Left lung (tissue), 10 donors: Measurements from ENCODE around the gene PCGF3. TPM values are rescaled to one million over a fixed set of nuclear protein-coding genes. Genes with fewer than 3 reads are reported as not detected.

Experiments used
- ATAC-seq: fragments of 200-7000 bp; cut with Tn5 transposase; one replicate; pipeline ENCODE4 v1.9.1; 2020; ENCODE audit warnings: moderate library complexity
- DNase-seq, 4 donors: peaks; one replicate each; pipeline ENCODE4 v3.0.0-alpha.2; 2013 to 2020
- H3K27ac ChIP-seq, 2 donors: fragments of 200-600 bp; sonication (generic) in 1 of 2; one replicate each; pipeline versions ENCODE4 v1.5.0 to v1.8.0; 2020 to 2021
- H3K27me3 ChIP-seq, 2 donors: fragments of 200-600 bp; sonication (generic) in 1 of 2; one replicate each; pipeline versions ENCODE4 v1.5.0 to v1.8.0; 2020 to 2021
- H3K36me3 ChIP-seq, 2 donors: fragments of 200-600 bp; sonication (generic) in 1 of 2; one replicate each; pipeline versions ENCODE4 v1.5.0 to v1.8.0; 2020 to 2021
- H3K4me1 ChIP-seq, 2 donors: fragments of 200-600 bp; one replicate each; pipeline ENCODE4 v1.8.0; 2021
- H3K4me3 ChIP-seq, 2 donors: fragments of 200-600 bp; sonication (generic) in 1 of 2; one replicate each; pipeline versions ENCODE4 v1.5.0 to v1.8.0; 2020 to 2021; ENCODE audit warnings: mild to moderate bottlenecking in 1 of 2
- H3K9me3 ChIP-seq, 2 donors: fragments of 200-600 bp; sonication (generic) in 1 of 2; one replicate each; pipeline versions ENCODE4 v1.5.0 to v1.8.0; 2020 to 2021
- CTCF ChIP-seq, 2 donors: fragments of 200-600 bp; sonication (generic) in 1 of 2; IDR thresholded peaks; one replicate each; pipeline versions ENCODE4 v1.5.0 to v1.8.0; 2021; ENCODE audit warnings: antibody characterized with exemption in 2 of 2
- intact Hi-C, 2 donors: fragments of 100-400 bp; cut with DNase I; formaldehyde crosslinking; loops; one replicate each; pipeline versions ENCODE4 v1.11.2 to v1.14.2; 2022
- polyA plus RNA-seq, 6 donors: library from polyadenylated mRNA; unstranded; fragments of 120-200 nt; gene quantifications; one replicate each; pipeline ENCODE4 v1.2.1, GENCODE V29; 2013; ENCODE audit not compliant: insufficient read length in 6 of 6
- total RNA-seq, 2 donors: library from RNA; stranded (reverse); fragmentation: NEBNext Ultra II Directional; extraction: Animal tissue kit (Norgen Biotek cat#: 25700); gene quantifications; one replicate each; pipeline ENCODE4 v1.2.1, GENCODE V29; 2021
- donor health status: DM: no; HTN: yes; CAD: no.
- donor health status: DM: no; HTN: no; CAD: no.

PCGF3 gene
- total and polyA plus RNA-seq, 8 donors, result 43.7 to 110 (median 88.7) TPM

- TF ChIP-seq CTCF (IDR thresholded peaks at IDR 0.05), result no peak
- no peaks in the 10 kb centered on the region for H3K9me3 ChIP-seq
- H3K27me3 ChIP-seq, result no peaks in the 10 kb centered on the region
- intact Hi-C loops, result no loop called here
- DNase-seq (peak in 1 of 4 donors; percentile 53), ATAC-seq (no peak)
- peaks cover 0 to 22% of the 10 kb centered on the region in 2 donors for H3K4me1 ChIP-seq
- H3K36me3 ChIP-seq, result peaks cover 0 to 77% of the 10 kb centered on the region in 2 donors
- H3K27ac ChIP-seq, result no peak overlapping the region
- no peak overlapping the region for H3K4me3 ChIP-seq
Measured at GRCh38 chr4:762211-763190, 56.9 kb downstream of the PCGF3 start.

- DNase-seq (peak in 1 of 4 donors; percentile 69), ATAC-seq (no peak)
- H3K36me3 ChIP-seq, result peaks cover 0 to 79% of the 10 kb centered on the region in 2 donors
- H3K27me3 ChIP-seq, result no peaks in the 10 kb centered on the region
- H3K4me1 ChIP-seq, result peaks cover 0 to 22% of the 10 kb centered on the region in 2 donors
- H3K27ac ChIP-seq, result no peak overlapping the region
- TF ChIP-seq CTCF (IDR thresholded peaks at IDR 0.05), result no peak
- intact Hi-C loops, result no loop called here
- H3K4me3 ChIP-seq, result no peak overlapping the region
- H3K9me3 ChIP-seq, result no peaks in the 10 kb centered on the region
Measured at GRCh38 chr4:763191-763810, 57.7 kb downstream of the PCGF3 start.

GRCh38 chr4:763922-764321 is 58.3 kb downstream of the PCGF3 start:
- Histone ChIP-seq H3K27ac (no peak overlapping the region), H3K9me3 (no peaks in the 10 kb centered on the region), H3K4me1 (peaks cover 0 to 22% of the 10 kb centered on the region in 2 donors), H3K4me3 (no peak overlapping the region), H3K36me3 (peaks cover 0 to 85% of the 10 kb centered on the region in 2 donors), H3K27me3 (no peaks in the 10 kb centered on the region)
- intact Hi-C loops, result no loop called here
- no peak for TF ChIP-seq CTCF (IDR thresholded peaks at IDR 0.05)
- DNase-seq (peak in 1 of 4 donors; percentile 66), ATAC-seq (peak; percentile 5)

GRCh38 chr4:764405-765169 is 59.0 kb downstream of the PCGF3 start:
- Histone ChIP-seq H3K4me3 (no peak overlapping the region), H3K36me3 (peaks cover 0 to 92% of the 10 kb centered on the region in 2 donors), H3K9me3 (no peaks in the 10 kb centered on the region), H3K4me1 (peaks cover 0 to 22% of the 10 kb centered on the region in 2 donors), H3K27me3 (no peaks in the 10 kb centered on the region), H3K27ac (no peak overlapping the region)
- ATAC-seq (no peak), DNase-seq (peak in 1 of 4 donors; percentile 47)
- TF ChIP-seq CTCF (IDR thresholded peaks at IDR 0.05), result no peak
- intact Hi-C loops, result no loop called here
